GM18907 (cell line): ENCODE results near the gene FABP7.
A peak's percentile ranks its signal among the peaks of the same experiment; 100 is the strongest.
"Not testable (repeated sequence)": the region's sequence is repeated elsewhere in the genome, so short reads cannot be mapped to it uniquely, and the experiment has no call there.

ENCODE experiments used
- ATAC-seq: cut with Tn5 transposase; IDR thresholded peaks from one replicate; pipeline ENCODE4 v1.9.1; 2021; ENCODE audit warnings: mild to moderate bottlenecking, moderate library complexity; ENCODE audit not compliant: unreplicated experiment

FABP7 gene

DNA sequence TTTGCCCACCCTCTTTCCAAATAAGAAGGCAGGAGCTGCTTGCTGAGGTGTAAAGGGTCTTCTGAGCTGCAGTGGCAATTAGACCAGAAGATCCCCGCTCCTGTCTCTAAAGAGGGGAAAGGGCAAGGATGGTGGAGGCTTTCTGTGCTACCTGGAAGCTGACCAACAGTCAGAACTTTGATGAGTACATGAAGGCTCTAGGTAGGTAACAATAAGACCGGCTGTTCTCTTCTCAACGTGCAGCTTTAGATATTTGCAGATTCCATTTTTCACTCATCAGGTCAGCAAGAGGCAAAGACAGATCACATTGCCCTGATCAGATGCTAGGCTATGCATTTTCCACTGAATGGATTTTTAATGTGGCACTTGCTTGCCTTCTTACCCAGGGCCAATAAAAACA is at the start of gene FABP7:
Gene FABP7 (plus strand): TSS at position 50 of the 400 bp plus-strand sequence. CDS start 79 bp downstream, at position 129.
- no peak for ATAC-seq

DNA sequence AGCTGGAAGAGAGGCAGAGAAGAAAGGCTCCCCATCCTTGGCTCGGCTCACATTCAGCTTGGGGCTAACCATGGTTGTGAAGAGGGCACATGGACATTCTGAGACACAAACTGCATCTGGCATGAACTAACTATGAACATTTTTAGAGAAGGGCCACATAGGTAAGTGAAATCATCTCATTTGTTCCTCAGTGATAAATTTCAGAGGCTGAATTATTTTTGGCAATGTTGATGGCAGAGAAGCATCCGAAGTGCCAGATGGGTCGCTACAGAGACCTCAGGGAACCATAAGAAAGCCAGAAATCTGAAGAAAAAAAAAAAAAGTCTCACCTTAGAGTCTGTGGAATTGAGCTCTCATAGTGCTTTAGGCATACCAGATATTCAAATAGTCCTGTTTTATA is 49.2 kb upstream of the FABP7 start:
- no peak for ATAC-seq

DNA sequence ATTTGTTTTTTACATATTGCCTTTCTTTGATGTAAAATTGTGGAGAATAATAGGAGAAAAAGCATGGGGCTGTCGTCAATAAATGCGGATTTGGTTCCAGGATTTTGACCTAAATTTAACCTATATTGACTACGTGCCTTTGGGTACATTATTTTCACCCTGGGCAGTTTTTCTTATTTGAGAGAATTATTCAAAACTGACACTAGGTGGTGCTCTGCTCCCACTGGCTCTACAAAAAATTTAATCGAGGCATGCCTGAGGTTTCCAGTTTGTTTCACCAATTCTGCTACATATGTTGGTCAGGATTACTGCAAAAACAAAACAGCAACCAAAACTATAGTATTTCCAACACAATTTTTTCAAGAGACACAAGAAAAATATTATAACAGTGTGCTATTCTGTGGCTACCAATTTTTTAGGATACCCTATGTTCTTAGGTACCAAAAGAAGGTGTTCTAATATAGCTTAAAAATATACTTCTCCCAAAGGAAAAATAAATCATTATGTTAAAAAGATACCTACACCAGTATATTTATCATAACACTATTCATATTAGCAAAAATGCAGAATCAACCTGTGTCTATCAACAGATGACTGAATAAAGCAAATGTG is 48.6 kb upstream of the FABP7 start:
- ATAC-seq, result peak; percentile 67

- no peak for ATAC-seq
Observed at GRCh38 chr6:122733259-122733658, 46.3 kb upstream of the FABP7 start.

DNA sequence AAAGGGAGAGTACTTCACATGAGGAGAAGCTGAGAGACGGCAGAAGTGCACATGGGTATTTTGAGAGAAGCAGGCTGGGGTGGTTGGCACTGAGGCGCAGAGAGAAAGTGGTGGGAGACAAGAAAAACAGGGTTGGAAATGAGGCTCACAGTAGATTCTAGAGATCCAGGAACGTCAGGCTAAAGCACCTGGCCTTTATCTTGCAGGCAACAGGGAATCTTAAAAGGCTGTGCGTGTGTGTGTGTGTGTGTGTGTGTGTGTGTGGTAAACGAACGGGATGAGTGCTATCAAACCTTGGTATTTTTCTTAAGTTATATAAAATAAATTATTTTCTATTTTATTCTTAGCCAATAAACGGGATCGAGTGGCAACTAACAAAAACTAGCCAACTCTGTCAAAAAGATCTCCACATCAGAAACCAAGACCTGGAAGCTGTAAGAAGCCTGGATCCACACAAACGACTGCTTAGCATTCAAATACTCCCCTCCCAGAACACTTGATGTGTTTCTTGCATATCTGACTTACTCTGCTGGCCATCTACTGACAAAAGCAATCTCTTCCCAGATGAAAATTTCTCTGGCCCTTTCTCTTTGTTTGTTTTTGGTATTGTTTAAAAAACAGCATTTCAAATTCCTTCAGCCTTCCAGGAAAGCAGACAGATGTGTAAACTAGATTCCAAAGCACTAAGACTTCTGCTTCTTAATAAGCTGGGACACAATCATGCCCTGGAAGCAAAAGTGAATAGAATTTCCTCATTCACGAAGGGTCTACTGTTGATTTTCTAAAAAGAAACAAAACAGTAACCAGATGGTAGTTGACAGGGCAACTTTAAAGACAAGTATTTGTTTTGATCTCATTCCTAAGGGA is 44.8 kb upstream of the FABP7 start:
- ATAC-seq, result no peak

GRCh38 chr6:122735582-122735981 is 43.9 kb upstream of the FABP7 start:
- no peak for ATAC-seq

DNA sequence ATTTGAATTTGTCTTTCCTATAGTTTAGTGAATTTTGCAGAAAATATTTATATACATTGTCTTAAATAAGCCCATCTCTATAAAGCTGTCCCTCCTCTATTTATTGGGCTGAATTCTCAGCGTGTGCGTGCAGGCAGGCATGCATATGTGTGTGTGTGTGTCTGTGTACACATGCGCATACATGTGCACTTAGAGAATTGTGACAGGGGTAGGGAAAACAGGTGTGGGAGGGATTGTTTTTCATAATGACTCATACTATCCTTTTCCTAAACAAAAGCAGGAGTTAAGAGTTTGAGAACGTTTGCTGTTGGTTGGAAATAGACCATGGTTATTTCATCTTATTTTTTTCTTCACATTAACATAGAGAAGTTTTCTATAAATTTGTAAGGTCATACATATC is 43.4 kb upstream of the FABP7 start:
- ATAC-seq, result no peak

DNA sequence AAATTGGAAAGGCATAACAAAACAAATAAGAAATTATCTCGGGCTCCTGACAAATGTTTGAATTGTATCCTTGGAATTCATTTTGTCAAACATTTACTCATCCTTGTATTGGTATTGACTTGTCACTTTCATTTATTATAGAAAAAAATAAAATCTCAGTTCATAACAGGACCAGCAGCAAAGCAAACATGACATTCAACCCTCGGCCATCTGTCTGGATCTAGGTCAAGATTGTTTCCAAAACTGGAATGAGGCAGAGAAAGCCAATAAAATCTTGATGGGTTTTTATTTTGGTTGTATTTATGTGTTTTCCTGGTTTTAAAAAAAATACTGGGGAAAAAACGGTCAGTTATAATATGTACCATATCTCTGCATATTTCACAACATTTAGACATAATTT is 42.9 kb upstream of the FABP7 start:
- ATAC-seq, result no peak

DNA sequence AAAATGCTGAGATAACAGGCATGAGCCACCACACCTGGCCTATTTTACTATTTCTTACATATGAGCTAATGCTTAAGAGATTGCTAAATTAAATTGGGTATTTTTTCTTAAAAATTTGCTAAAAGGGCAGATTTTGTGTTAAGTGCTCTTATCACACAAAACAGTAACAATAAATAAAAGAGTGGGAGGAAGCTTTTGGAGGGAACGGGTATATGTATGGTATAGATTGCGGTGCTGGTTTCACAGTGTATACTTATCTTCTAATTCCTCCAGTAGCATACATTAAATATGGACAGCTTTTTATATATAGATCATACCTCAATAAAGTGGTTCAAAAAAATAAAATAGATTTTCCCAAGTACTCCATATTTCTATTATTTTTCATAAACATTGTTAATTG is 39.4 kb upstream of the FABP7 start:
- ATAC-seq, result no peak

- ATAC-seq, result no peak
Observed at GRCh38 chr6:122740936-122741335, 38.6 kb upstream of the FABP7 start.

- not testable (repeated sequence) for ATAC-seq
Observed at GRCh38 chr6:122744247-122744646, 35.3 kb upstream of the FABP7 start.

- ATAC-seq, result not testable (repeated sequence)
Observed at GRCh38 chr6:122744856-122745255, 34.7 kb upstream of the FABP7 start.

GRCh38 chr6:122746688-122747087 is 32.8 kb upstream of the FABP7 start:
- ATAC-seq, result no peak

DNA sequence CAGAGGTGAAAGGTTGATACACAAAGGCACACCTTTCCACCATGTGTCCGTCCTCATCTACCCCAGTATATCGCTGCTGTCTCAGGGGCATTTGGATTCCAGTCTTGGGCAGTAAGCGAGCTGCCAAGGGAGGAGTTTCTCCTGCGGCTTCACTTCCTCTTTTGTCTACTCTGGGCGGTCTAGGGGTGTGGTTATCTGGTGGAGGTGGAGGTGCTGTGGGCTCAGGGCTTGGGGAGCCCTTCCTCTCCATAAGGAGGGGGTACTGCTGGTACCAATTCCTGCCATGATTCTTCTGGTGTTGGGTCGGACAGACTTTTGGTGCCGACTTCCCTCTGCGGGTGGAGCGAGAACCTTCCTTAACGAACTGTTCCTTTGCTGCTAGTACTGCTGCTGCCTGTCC is 31.9 kb upstream of the FABP7 start:
- no peak for ATAC-seq

- not testable (repeated sequence) for ATAC-seq
Observed at GRCh38 chr6:122748945-122749344, 30.6 kb upstream of the FABP7 start.

DNA sequence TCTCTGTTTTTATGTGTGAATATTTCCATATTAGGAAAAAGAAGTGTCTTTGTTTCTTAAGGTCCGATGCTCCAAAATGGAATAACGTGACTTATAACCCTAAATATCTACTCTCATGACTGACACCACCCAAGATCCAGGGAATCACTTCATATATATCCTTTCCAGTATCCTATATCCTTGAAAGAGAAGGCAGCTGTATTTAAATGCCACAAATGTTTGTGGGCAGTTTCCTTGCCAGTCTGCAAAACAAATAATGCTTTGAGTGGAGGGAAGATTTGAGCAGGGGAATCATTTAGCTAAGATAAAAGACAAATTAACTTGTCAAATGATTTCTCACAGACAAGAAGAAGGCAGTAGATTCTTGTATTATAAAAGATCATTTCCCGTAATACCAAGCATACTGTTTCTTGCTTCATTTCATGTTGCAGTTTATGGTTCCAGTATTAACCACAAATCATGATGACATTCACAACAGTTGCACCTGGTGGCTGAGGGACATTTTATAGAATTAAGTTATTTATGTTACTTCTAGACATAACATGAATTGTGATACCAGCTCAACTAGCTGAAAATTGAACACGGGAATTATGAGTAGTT is 30.0 kb upstream of the FABP7 start:
- ATAC-seq, result no peak

DNA sequence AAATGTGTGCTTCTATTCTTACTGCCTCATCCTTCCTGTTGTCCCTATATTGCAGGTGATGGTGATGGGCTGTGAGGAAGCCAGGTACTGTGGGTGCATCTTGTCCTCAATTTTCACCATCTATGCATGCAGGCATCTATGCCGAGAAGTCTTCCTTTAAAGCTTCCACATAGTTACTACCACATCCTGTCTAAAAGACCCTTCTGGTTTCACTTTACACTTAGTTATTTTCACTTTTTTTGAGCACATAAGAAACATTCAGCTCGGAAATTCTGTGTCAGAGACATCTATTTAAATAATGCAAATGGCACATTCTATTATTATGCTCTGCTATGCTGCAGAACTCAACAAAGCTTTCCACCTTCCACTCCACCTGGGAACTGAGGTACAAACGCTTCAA is 28.2 kb upstream of the FABP7 start:
- ATAC-seq, result peak; percentile 95

GRCh38 chr6:122752459-122752858 is 27.1 kb upstream of the FABP7 start:
- peak; percentile 41 for ATAC-seq

- ATAC-seq, result no peak
Observed at GRCh38 chr6:122753000-122753687, 26.4 kb upstream of the FABP7 start.

- ATAC-seq, result no peak
Observed at GRCh38 chr6:122753688-122754056, 25.8 kb upstream of the FABP7 start.

DNA sequence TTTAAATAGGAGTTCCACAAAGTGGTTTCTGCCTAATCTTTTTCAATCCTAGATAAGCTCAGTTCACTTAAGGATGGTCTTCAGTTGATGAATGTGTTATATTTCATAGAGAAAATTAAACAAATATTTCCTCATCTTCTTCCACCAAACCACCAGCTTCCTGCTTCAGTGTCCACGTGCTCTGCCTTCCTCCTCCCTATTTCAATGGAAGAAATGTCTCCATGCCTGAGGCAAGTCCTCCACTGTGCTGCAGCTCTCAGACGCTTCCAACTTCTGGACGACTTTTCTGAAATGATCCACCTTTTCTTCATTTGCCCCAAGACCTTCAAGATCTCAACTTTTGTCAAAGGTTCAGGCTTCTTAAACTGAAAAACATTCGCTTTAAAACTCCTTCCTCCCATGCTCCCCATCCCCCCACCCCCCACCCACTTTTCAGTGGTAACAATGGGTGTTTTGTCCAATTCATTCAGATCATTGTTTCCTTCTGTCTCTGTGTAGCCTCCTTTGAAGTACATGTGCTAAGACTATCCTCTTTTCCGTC is 25.3 kb upstream of the FABP7 start:
- ATAC-seq, result no peak
